ENCODE results near the gene MXRA8.

DNA sequence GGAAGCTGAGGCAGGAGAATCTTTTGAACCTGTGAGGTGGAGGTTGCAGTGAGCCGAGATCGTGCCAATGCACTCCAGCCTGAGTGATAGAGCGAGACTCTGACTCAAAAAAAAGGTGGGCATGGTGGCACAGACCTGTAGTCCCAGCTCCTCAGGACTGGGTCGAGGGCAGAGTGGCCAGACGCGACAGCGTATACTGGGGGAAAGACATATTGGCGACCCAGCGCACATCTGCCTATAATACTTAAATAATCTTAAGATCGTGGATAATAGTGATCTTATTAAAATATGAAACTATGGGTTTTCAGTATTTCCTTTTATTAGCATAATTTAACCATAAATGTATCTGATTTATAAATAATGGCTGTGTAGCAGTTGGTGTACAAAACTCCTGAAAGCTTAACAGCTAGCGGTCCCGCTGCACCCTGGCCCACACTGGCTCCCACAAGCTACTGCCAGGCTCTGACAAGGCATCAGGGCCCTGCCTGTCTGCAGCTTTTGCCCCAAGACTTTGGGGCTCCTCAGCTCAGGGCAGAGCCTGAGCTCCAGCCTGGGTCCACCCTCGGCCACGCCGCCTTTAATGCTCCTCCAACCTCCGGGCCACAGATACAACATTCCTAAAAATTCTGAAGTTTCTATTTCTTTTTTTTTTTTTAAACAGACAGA, 19.3 kb upstream of the MXRA8 start:
- TF ChIP-seq CTCF (IDR thresholded peaks at IDR 0.05; ENCODE audit: insufficient read depth, low read length, poor library complexity, severe bottlenecking) (no peak), EZH2phosphoT487 (conservative IDR thresholded peaks at IDR 0.05; ENCODE audit: low read length) (no peak)
